ENCODE data around the gene SLC22A31. TPM values are rescaled to one million over a fixed set of nuclear protein-coding genes. Genes with fewer than 3 reads are reported as not detected.
A peak's percentile ranks its signal among the peaks of the same experiment; 100 is the strongest.

SLC22A31 gene
- total RNA-seq, 1 experiment from 2014 or later: 53.7 TPM

DNA sequence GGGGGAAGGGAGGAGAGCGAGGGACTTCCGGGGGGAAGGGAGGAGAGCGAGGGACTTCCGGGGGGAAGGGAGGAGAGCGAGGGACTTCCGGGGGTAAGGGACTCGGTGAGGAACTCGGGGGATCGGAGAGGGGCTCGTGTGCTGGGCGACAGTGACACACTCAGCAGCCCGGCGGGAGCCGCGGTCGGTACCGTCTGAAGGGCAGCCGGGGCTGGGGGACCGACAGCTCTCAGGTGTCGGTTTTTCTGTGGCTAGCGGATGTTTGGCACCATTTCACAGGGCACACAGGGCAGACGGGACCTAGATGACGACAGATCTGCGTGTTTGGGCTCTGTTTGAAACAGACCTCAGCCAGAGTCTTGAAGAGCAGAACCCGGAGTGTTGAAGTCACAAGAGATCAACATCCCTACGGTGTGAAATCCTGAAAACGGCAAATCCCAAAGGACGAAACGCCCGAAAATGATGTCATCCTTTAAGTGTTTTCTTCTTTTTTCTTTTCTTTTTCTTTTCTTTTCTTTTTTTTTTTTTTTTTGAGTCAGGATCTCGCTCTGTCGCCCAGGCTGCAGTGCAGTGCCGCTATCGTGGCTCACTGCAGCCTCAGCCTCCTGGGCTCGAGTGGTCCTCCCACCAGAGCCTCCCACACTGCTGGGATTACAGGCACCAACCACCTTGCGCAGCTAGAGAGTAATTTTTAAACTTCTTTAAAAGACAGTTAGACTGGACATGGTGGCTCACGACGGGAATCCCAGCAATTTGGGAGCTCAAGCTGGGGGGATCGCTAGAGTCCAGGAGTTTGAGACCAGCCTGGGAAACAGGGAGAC, 41.1 kb upstream of the SLC22A31 start:
- ChIA-PET POLR2A (interaction anchor here (0.8 kb wide), 1 partner anchor 49 kb away, joined by 3 read pairs; no protein-coding TSS in a partner anchor), CTCF (interaction anchor here (1.2 kb wide), 1 partner anchor 49 kb away, joined by 5 read pairs; no protein-coding TSS in a partner anchor), RAD21 (ENCODE audit: low non-redundant PET in 1 of 2, low total read pairs in 2 of 2, uncharacterized antibody in 2 of 2, unreplicated experiment in 2 of 2) (no interaction called here)
- Histone ChIP-seq H3K9me2 (ENCODE audit: insufficient read depth) (no peaks in the 10 kb centered on the region), H3K4me2 (ENCODE audit: low read length) (peak overlapping the region; percentile 95), H3K79me2 (ENCODE audit: insufficient read depth, low read length) (peaks cover 7% of the 10 kb centered on the region; the same call in 1 of the 2 replicates), H3K4me3 (replicated peaks in 1 of 2; ENCODE audit: low read depth in 1 of 2, low read length in 2 of 2) (peak overlapping the region; percentile 88 to 91), H3K36me3 (ENCODE audit: control insufficient read depth in 1 of 2, insufficient read depth in 2 of 2, low read length in 2 of 2) (no peaks in the 10 kb centered on the region), H3K9ac (ENCODE audit: low read length) (peak overlapping the region; percentile 89), H3K27me3 (ENCODE audit: insufficient read depth, low read length) (no peaks in the 10 kb centered on the region), H3K9me3 (ENCODE audit: control insufficient read depth in 1 of 2, insufficient read depth in 1 of 2, low read depth in 1 of 2, low read length in 2 of 2) (no peaks in the 10 kb centered on the region), H2AFZ (ENCODE audit: low read depth, low read length, poor library complexity, severe bottlenecking) (no peak overlapping the region), H4K20me1 (ENCODE audit: insufficient read depth) (no peaks in the 10 kb centered on the region), H3K4me1 (ENCODE audit: control insufficient read depth in 1 of 2, insufficient read depth in 2 of 2, low read length in 2 of 2) (peaks cover 1 to 10% of the 10 kb centered on the region in 2 experiments; a peak in 3 of 4 replicates), H3K27ac (ENCODE audit: low read depth, low read length) (peak overlapping the region; percentile 83)
- TSS peak; percentile 96 for BruUV-seq (replicated peaks)
- peak; percentile 79 for DNase-seq (ENCODE audit: low read depth, low spot score)
- intact Hi-C loops (cut with micrococcal nuclease): loop anchor here (2.0 to 10.0 kb wide), 3 partner anchors 83 to 315 kb away; partner anchors contain the start of gene SPG7
- TF ChIP-seq, protein P1, sequence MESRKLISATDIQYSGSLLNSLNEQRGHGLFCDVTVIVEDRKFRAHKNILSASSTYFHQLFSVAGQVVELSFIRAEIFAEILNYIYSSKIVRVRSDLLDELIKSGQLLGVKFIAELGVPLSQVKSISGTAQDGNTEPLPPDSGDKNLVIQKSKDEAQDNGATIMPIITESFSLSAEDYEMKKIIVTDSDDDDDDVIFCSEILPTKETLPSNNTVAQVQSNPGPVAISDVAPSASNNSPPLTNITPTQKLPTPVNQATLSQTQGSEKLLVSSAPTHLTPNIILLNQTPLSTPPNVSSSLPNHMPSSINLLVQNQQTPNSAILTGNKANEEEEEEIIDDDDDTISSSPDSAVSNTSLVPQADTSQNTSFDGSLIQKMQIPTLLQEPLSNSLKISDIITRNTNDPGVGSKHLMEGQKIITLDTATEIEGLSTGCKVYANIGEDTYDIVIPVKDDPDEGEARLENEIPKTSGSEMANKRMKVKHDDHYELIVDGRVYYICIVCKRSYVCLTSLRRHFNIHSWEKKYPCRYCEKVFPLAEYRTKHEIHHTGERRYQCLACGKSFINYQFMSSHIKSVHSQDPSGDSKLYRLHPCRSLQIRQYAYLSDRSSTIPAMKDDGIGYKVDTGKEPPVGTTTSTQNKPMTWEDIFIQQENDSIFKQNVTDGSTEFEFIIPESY (IDR thresholded peaks at IDR 0.05; ENCODE audit: extremely low read depth, insufficient replicate concordance, low read length): peak; percentile 61
- TF ChIP-seq POLR2AphosphoS5 (IDR thresholded peaks at IDR 0.05; ENCODE audit: low read depth, low read length): peak; percentile 98
- no peak for TF ChIP-seq CBX3 (IDR thresholded peaks at IDR 0.05; ENCODE audit: low read depth)
- TF ChIP-seq POLR2A (IDR thresholded peaks at IDR 0.05; ENCODE audit: borderline replicate concordance, extremely low read depth, insufficient read depth, insufficient read length): peak; percentile 93
- TF ChIP-seq TCF7L2 (IDR thresholded peaks at IDR 0.05; ENCODE audit: borderline replicate concordance, extremely low read depth, insufficient read depth, insufficient read length): peak; percentile 17
- TF ChIP-seq YY1 (IDR thresholded peaks at IDR 0.05; ENCODE audit: extremely low read depth, insufficient replicate concordance, low read depth, low read length): peak; percentile 36
- no peak for TF ChIP-seq SIN3A (IDR thresholded peaks at IDR 0.05; ENCODE audit: low read depth)
- ATAC-seq: peak; percentile 75

All from HCT116 (cell line).